Uterus (tissue), 4 donors: ENCODE results near the gene DOCK4. TPM values are rescaled to one million over a fixed set of nuclear protein-coding genes. Genes with fewer than 3 reads are reported as not detected.

ENCODE experiments used
- DNase-seq, 2 donors: peaks; one replicate each; pipeline ENCODE4 v3.0.0-alpha.2; 2019 to 2020
- H3K27ac ChIP-seq, 2 donors: fragments of 200-600 bp; sonication (generic); 1 replicate in 1 of 2; 2 replicates in 1 of 2; pipeline ENCODE4 v1.5.1; 2016 to 2018
- H3K27me3 ChIP-seq, 2 donors: fragments of 200-600 bp; sonication (generic); one replicate each; pipeline ENCODE4 v1.5.1; 2018 to 2019; ENCODE audit warnings: control low read depth in 1 of 2
- H3K36me3 ChIP-seq, 2 donors: fragments of 200-600 bp; sonication (generic); one replicate each; pipeline ENCODE4 v1.5.1; 2019; ENCODE audit warnings: control low read depth in 1 of 2
- H3K4me1 ChIP-seq, 2 donors: fragments of 200-600 bp; sonication (generic); one replicate each; pipeline ENCODE4 v1.5.1; 2018 to 2019; ENCODE audit warnings: control low read depth in 1 of 2
- H3K4me3 ChIP-seq, 2 donors: fragments of 200-600 bp; sonication (generic); 1 replicate in 1 of 2; 2 replicates in 1 of 2; pipeline ENCODE4 v1.5.1; 2018 to 2019; ENCODE audit warnings: mild to moderate bottlenecking in 1 of 2
- H3K9me3 ChIP-seq, 2 donors: fragments of 200-600 bp; sonication (generic); one replicate each; pipeline ENCODE4 v1.5.1; 2019; ENCODE audit warnings: control low read depth in 1 of 2
- POLR2A ChIP-seq, 2 donors: fragments of 450-650 bp; IDR thresholded peaks; one replicate each; pipeline ENCODE4 v1.6.1; 2016; ENCODE audit warnings: antibody characterized with exemption in 2 of 2, mild to moderate bottlenecking in 1 of 2, moderate library complexity in 1 of 2
- intact Hi-C: fragments of 100-400 bp; cut with DNase I; formaldehyde crosslinking; loops from one replicate; pipeline ENCODE4 v1.15.1; 2023; ENCODE audit warnings: low total_unique reads
- total RNA-seq, 4 donors: library from RNA; depleted of rRNA in 3 of 4; stranded (reverse); fragments of >200 nt in 3 of 4; gene quantifications; one replicate each; pipeline versions ENCODE4 v1.1.0 to v1.2.4, GENCODE V29; 2014 to 2023
- TF ChIP-seq, protein P1 (sequence below), 4 experiments: fragments of 200-600 bp in 2 of 4; fragments of 450-650 bp in 2 of 4; sonication (generic) in 2 of 4; IDR thresholded peaks; one replicate each; pipeline ENCODE4 v1.5.1; 2016 to 2019; ENCODE audit warnings: antibody characterized with exemption in 4 of 4, mild to moderate bottlenecking in 2 of 4, moderate library complexity in 1 of 4
- donor health status: DM: yes; HTN: yes; CAD: no.

Gene DOCK4
- total RNA-seq, 4 donors from 2014 or later = 48.8 to 217 (median 72.3) TPM

DNA sequence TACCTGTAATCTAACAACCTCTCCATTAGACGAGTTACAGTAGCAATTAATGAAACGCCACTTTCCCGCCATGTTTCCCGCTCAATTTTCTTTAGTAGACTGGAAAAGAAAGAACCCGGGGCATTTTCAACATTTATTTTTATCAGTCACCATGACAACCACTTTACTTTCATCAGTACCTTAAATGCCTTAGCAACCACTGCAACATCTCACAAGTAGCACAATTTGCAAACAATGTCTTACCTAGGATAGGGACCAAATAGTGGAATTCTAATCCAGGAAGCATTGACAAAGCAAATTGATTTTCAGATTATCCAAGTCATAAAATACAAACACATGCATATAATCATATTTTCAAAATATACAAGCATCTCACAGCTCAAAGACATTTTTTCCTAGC lies 422.3 kb downstream of the DOCK4 start:
- H3K27me3 ChIP-seq = no peaks in the 10 kb centered on the region
- intact Hi-C loops = no loop called here
- H3K36me3 ChIP-seq = no peaks in the 10 kb centered on the region
- no peak overlapping the region for H3K27ac ChIP-seq
- DNase-seq = no peak
- TF ChIP-seq, protein P1, sequence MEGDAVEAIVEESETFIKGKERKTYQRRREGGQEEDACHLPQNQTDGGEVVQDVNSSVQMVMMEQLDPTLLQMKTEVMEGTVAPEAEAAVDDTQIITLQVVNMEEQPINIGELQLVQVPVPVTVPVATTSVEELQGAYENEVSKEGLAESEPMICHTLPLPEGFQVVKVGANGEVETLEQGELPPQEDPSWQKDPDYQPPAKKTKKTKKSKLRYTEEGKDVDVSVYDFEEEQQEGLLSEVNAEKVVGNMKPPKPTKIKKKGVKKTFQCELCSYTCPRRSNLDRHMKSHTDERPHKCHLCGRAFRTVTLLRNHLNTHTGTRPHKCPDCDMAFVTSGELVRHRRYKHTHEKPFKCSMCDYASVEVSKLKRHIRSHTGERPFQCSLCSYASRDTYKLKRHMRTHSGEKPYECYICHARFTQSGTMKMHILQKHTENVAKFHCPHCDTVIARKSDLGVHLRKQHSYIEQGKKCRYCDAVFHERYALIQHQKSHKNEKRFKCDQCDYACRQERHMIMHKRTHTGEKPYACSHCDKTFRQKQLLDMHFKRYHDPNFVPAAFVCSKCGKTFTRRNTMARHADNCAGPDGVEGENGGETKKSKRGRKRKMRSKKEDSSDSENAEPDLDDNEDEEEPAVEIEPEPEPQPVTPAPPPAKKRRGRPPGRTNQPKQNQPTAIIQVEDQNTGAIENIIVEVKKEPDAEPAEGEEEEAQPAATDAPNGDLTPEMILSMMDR (IDR thresholded peaks at IDR 0.05) = no peak
- TF ChIP-seq POLR2A (IDR thresholded peaks at IDR 0.05) = no peak
- no peaks in the 10 kb centered on the region for H3K9me3 ChIP-seq
- no peak overlapping the region for H3K4me3 ChIP-seq
- H3K4me1 ChIP-seq = no peaks in the 10 kb centered on the region

GRCh38 chr7:111780527-111780926 lies 425.7 kb downstream of the DOCK4 start:
- H3K4me1 ChIP-seq = no peaks in the 10 kb centered on the region
- DNase-seq = no peak
- H3K36me3 ChIP-seq = no peaks in the 10 kb centered on the region
- H3K27ac ChIP-seq = no peak overlapping the region
- intact Hi-C loops = no loop called here
- no peaks in the 10 kb centered on the region for H3K27me3 ChIP-seq
- no peaks in the 10 kb centered on the region for H3K9me3 ChIP-seq
- H3K4me3 ChIP-seq = no peak overlapping the region
- TF ChIP-seq, protein P1 (IDR thresholded peaks at IDR 0.05) = no peak
- TF ChIP-seq POLR2A (IDR thresholded peaks at IDR 0.05) = no peak

DNA sequence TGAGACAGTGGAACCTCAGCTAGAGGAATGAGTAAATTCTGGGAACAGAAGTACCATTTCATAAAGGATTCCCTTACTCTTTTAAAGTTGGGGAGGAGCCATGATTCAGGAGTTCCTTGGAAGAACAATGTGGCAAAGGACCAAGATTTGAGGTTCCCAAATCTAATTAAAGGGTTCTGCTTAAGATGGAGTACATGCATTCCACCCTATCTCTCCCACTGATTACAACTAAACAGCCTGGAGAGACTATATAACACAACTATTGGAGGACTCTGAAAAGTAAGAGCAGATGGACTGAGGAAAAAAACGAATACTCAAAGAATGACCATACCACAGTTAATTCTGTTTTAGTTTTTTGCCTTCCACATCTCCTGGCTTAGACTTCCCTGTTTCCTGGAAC lies 431.0 kb downstream of the DOCK4 start:
- no peak for TF ChIP-seq POLR2A (IDR thresholded peaks at IDR 0.05)
- TF ChIP-seq, protein P1 (IDR thresholded peaks at IDR 0.05) = no peak
- intact Hi-C loops = no loop called here
- Histone ChIP-seq H3K9me3 (no peaks in the 10 kb centered on the region), H3K27me3 (no peaks in the 10 kb centered on the region), H3K4me1 (no peaks in the 10 kb centered on the region), H3K27ac (no peak overlapping the region), H3K4me3 (no peak overlapping the region), H3K36me3 (no peaks in the 10 kb centered on the region)
- no peak for DNase-seq

GRCh38 chr7:111772716-111773115 lies 433.5 kb downstream of the DOCK4 start:
- intact Hi-C loops = no loop called here
- Histone ChIP-seq H3K4me1 (no peaks in the 10 kb centered on the region), H3K36me3 (no peaks in the 10 kb centered on the region), H3K4me3 (no peak overlapping the region), H3K9me3 (no peaks in the 10 kb centered on the region), H3K27ac (no peak overlapping the region), H3K27me3 (no peaks in the 10 kb centered on the region)
- TF ChIP-seq, protein P1 (IDR thresholded peaks at IDR 0.05) = no peak
- no peak for TF ChIP-seq POLR2A (IDR thresholded peaks at IDR 0.05)
- DNase-seq = no peak

GRCh38 chr7:111771638-111772037 lies 434.6 kb downstream of the DOCK4 start:
- Histone ChIP-seq H3K4me1 (no peaks in the 10 kb centered on the region), H3K4me3 (no peak overlapping the region), H3K36me3 (no peaks in the 10 kb centered on the region), H3K27me3 (no peaks in the 10 kb centered on the region), H3K27ac (no peak overlapping the region), H3K9me3 (no peaks in the 10 kb centered on the region)
- TF ChIP-seq, protein P1 (IDR thresholded peaks at IDR 0.05) = no peak
- TF ChIP-seq POLR2A (IDR thresholded peaks at IDR 0.05) = no peak
- DNase-seq = no peak
- intact Hi-C loops = no loop called here
